ENCODE data around the gene CSTPP1.
"Not testable (repeated sequence)": the region's sequence is repeated elsewhere in the genome, so short reads cannot be mapped to it uniquely, and the experiment has no call there.

DNA sequence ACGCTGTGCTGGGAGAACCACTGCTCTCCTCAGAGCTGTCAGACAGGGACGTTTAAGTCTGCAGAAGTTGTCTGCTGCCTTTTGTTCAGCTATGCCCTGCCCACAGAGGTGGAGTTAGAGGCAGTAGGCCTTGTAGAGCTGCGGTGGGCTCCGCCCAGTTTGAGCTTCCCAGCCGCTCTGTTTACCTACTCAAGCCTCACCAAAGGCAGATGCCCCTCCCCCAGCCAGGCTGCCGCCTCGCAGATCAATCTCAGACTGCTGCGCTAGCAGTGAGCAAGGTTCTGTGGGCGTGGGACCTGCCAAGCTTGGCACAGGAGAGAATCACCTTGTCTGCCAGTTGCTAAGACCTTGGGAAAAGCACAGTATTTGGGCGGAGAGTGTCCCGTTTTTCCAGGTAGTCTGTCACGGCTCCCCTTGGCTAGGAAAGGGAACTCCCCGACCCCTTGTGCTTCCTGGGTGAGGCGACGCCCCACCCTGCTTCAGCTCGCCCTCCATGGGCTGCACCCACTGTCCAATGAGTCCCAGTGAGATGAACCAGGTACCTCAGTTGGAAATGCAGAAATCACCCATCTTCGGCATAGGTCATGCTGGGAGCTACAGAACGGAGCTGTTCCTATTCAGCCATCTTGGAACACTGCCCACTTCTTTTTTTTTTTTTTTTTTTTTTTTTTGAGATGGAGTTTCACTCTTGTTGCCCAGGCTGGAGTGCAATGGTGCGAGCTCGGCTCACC is 182.6 kb downstream of the CSTPP1 start:
- TF ChIP-seq, protein P1, sequence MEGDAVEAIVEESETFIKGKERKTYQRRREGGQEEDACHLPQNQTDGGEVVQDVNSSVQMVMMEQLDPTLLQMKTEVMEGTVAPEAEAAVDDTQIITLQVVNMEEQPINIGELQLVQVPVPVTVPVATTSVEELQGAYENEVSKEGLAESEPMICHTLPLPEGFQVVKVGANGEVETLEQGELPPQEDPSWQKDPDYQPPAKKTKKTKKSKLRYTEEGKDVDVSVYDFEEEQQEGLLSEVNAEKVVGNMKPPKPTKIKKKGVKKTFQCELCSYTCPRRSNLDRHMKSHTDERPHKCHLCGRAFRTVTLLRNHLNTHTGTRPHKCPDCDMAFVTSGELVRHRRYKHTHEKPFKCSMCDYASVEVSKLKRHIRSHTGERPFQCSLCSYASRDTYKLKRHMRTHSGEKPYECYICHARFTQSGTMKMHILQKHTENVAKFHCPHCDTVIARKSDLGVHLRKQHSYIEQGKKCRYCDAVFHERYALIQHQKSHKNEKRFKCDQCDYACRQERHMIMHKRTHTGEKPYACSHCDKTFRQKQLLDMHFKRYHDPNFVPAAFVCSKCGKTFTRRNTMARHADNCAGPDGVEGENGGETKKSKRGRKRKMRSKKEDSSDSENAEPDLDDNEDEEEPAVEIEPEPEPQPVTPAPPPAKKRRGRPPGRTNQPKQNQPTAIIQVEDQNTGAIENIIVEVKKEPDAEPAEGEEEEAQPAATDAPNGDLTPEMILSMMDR (IDR thresholded peaks at IDR 0.05; ENCODE audit: insufficient read depth, low read length, poor library complexity, severe bottlenecking), result not testable (repeated sequence)
- not testable (repeated sequence) for TF ChIP-seq EZH2phosphoT487 (conservative IDR thresholded peaks at IDR 0.05; ENCODE audit: low read length)
